SK-N-SH treated with all-trans-retinoic acid at 6 μM for 48 hours (cell line): ENCODE data around the gene GGACT.

ENCODE experiments used
- ARNTL ChIP-seq: fragments of 450-650 bp; formaldehyde crosslinking; IDR thresholded peaks from 2 replicates; pipeline ENCODE4 v1.5.0; 2020; ENCODE audit warnings: low read depth, mild to moderate bottlenecking, moderate library complexity, borderline replicate concordance
- BACH2 ChIP-seq: fragments of 250-450 bp; sonication (Bioruptor Pico); IDR thresholded peaks from 2 replicates; pipeline ENCODE4 v1.9.0; 2021; ENCODE audit warnings: mild to moderate bottlenecking, borderline replicate concordance
- CSDC2 ChIP-seq: fragments of 250-450 bp; sonication (Bioruptor Pico); IDR thresholded peaks from 2 replicates; pipeline ENCODE4 v1.5.0; 2020; ENCODE audit warnings: mild to moderate bottlenecking, moderate library complexity
- GLIS3 ChIP-seq: fragments of 250-450 bp; sonication (Bioruptor Pico); IDR thresholded peaks from 2 replicates; pipeline ENCODE4 v1.5.0; 2020; ENCODE audit warnings: mild to moderate bottlenecking, moderate library complexity
- OSR1 ChIP-seq: fragments of 250-450 bp; sonication (Bioruptor Pico); IDR thresholded peaks from 2 replicates; pipeline ENCODE4 v1.8.0; 2022; ENCODE audit warnings: moderate library complexity, mild to moderate bottlenecking, inconsistent platforms
- RARB ChIP-seq: fragments of 250-450 bp; sonication (Bioruptor Pico); IDR thresholded peaks from 2 replicates; pipeline ENCODE4 v1.8.0; 2021; ENCODE audit warnings: mild to moderate bottlenecking, moderate library complexity
- TOX ChIP-seq: fragments of 250-450 bp; sonication (Bioruptor Pico); IDR thresholded peaks from 2 replicates; pipeline ENCODE4 v1.8.0; 2021; ENCODE audit warnings: mild to moderate bottlenecking, moderate library complexity, borderline replicate concordance
- ZFP30 ChIP-seq: fragments of 450-650 bp; formaldehyde crosslinking; IDR thresholded peaks from 2 replicates; pipeline ENCODE4 v1.5.0; 2022; ENCODE audit warnings: mild to moderate bottlenecking, moderate library complexity
- TF ChIP-seq, protein P1 (sequence below): fragments of 250-450 bp; sonication (Bioruptor Pico); IDR thresholded peaks from 2 replicates; pipeline ENCODE4 v1.5.1; 2020; ENCODE audit warnings: low read depth, mild to moderate bottlenecking, moderate library complexity
- TF ChIP-seq, protein P2 (sequence below): fragments of 250-450 bp; sonication (Bioruptor Pico); IDR thresholded peaks from 2 replicates; pipeline ENCODE4 v1.8.0; 2020; ENCODE audit warnings: mild to moderate bottlenecking, moderate library complexity, borderline replicate concordance
- TF ChIP-seq, protein P3 (sequence below): fragments of 250-450 bp; sonication (Bioruptor Pico); IDR thresholded peaks from 2 replicates; pipeline ENCODE4 v1.5.1; 2021; ENCODE audit warnings: mild to moderate bottlenecking, moderate library complexity

DNA sequence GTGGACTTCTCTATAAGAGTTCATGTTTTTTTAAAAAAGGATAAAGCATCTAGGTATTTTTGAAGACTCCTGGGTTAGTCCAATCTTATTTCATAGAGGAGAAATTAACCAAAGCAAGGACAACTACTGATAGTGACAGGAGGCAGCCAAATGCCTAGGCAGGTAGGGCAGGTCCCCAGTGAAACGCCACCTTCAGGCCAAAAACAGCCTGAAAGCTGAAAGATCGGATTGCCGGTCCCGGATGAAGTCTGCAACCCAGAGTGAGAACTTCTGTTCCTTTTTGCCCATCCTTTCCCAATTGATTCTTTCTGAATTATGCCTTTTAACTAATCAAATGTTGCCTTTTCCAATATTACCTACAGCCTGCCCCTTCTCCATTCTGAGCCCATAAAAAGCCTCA, 6.1 kb upstream of the GGACT start:
- no peak for TF ChIP-seq GLIS3 (CRISPR knock-in tag)
- no peak for TF ChIP-seq ZFP30 (CRISPR knock-in tag)
- no peak for TF ChIP-seq ARNTL (CRISPR knock-in tag)
- no peak for TF ChIP-seq OSR1 (CRISPR knock-in tag)
- TF ChIP-seq TOX (CRISPR knock-in tag): no peak
- no peak for TF ChIP-seq CSDC2
- TF ChIP-seq, protein P1, sequence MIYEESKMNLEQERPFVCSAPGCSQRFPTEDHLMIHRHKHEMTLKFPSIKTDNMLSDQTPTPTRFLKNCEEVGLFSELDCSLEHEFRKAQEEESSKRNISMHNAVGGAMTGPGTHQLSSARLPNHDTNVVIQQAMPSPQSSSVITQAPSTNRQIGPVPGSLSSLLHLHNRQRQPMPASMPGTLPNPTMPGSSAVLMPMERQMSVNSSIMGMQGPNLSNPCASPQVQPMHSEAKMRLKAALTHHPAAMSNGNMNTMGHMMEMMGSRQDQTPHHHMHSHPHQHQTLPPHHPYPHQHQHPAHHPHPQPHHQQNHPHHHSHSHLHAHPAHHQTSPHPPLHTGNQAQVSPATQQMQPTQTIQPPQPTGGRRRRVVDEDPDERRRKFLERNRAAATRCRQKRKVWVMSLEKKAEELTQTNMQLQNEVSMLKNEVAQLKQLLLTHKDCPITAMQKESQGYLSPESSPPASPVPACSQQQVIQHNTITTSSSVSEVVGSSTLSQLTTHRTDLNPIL (CRISPR knock-in tag): no peak
- no peak for TF ChIP-seq BACH2 (CRISPR knock-in tag)
- TF ChIP-seq, protein P2, sequence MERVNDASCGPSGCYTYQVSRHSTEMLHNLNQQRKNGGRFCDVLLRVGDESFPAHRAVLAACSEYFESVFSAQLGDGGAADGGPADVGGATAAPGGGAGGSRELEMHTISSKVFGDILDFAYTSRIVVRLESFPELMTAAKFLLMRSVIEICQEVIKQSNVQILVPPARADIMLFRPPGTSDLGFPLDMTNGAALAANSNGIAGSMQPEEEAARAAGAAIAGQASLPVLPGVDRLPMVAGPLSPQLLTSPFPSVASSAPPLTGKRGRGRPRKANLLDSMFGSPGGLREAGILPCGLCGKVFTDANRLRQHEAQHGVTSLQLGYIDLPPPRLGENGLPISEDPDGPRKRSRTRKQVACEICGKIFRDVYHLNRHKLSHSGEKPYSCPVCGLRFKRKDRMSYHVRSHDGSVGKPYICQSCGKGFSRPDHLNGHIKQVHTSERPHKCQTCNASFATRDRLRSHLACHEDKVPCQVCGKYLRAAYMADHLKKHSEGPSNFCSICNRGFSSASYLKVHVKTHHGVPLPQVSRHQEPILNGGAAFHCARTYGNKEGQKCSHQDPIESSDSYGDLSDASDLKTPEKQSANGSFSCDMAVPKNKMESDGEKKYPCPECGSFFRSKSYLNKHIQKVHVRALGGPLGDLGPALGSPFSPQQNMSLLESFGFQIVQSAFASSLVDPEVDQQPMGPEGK (CRISPR knock-in tag): no peak
- TF ChIP-seq, protein P3, sequence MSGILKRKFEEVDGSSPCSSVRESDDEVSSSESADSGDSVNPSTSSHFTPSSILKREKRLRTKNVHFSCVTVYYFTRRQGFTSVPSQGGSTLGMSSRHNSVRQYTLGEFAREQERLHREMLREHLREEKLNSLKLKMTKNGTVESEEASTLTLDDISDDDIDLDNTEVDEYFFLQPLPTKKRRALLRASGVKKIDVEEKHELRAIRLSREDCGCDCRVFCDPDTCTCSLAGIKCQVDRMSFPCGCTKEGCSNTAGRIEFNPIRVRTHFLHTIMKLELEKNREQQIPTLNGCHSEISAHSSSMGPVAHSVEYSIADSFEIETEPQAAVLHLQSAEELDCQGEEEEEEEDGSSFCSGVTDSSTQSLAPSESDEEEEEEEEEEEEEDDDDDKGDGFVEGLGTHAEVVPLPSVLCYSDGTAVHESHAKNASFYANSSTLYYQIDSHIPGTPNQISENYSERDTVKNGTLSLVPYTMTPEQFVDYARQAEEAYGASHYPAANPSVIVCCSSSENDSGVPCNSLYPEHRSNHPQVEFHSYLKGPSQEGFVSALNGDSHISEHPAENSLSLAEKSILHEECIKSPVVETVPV (CRISPR knock-in tag): no peak
- no peak for TF ChIP-seq RARB
